Testis (tissue), 3 donors: ENCODE data around the gene MEF2A. TPM values are rescaled to one million over a fixed set of nuclear protein-coding genes. Genes with fewer than 3 reads are reported as not detected.

Experiments used
- DNase-seq: peaks from one replicate; pipeline ENCODE4 v3.0.0-alpha.2; 2019
- H3K27ac ChIP-seq, 2 donors: fragments of 200-600 bp; sonication (generic); one replicate each; pipeline ENCODE4 v1.5.1; 2019
- H3K27me3 ChIP-seq: fragments of 200-600 bp; sonication (generic); one replicate; pipeline ENCODE4 v1.5.1; 2019
- H3K36me3 ChIP-seq: fragments of 200-600 bp; sonication (generic); one replicate; pipeline ENCODE4 v1.5.1; 2017; ENCODE audit warnings: low read depth; ENCODE audit errors: missing control alignments
- H3K4me1 ChIP-seq: fragments of 200-600 bp; sonication (generic); one replicate; pipeline ENCODE4 v1.5.1; 2019
- H3K4me3 ChIP-seq, 2 donors: fragments of 200-600 bp; sonication (generic); one replicate each; pipeline ENCODE4 v1.5.1; 2017 to 2019
- H3K9me3 ChIP-seq: fragments of 200-600 bp; sonication (generic); one replicate; pipeline ENCODE4 v1.5.1; 2017
- POLR2A ChIP-seq: fragments of 450-650 bp; IDR thresholded peaks from one replicate; pipeline ENCODE4 v1.6.1; 2017; ENCODE audit warnings: antibody characterized with exemption, mild to moderate bottlenecking, moderate library complexity
- WGBS, 2 donors: methylation state at CpG; one replicate each; pipeline ENCODE4 v1.1.5; 2018; 5-methylcytosine and 5-hydroxymethylcytosine counted together
- intact Hi-C: fragments of 100-400 bp; cut with DNase I; formaldehyde crosslinking; loops from one replicate; pipeline ENCODE4 v1.15.1; 2023; ENCODE audit warnings: low total_unique reads
- polyA plus RNA-seq: library from polyadenylated mRNA; stranded (reverse); fragments of 350-450 nt; fragmentation: Illumina TruSeq; extraction: RNeasy Lipid Tissue Mini Kit (QIAGEN cat#74804); gene quantifications from one replicate; pipeline ENCODE4 v1.2.3, GENCODE V29; 2014; ENCODE audit warnings: low read depth, low replicate concordance; ENCODE audit not compliant: insufficient read depth
- total RNA-seq, 2 donors: library from RNA; depleted of rRNA; stranded (reverse); fragments of >200 nt; gene quantifications; one replicate each; pipeline ENCODE4 v1.2.3, GENCODE V29; 2016
- TF ChIP-seq, protein P1 (sequence below), 3 experiments: fragments of 450-650 bp in 2 of 3; fragments of 200-600 bp in 1 of 3; sonication (generic) in 1 of 3; IDR thresholded peaks; one replicate each; pipeline ENCODE4 v1.5.1; 2016 to 2019; ENCODE audit warnings: antibody characterized with exemption in 3 of 3, mild to moderate bottlenecking in 2 of 3, moderate library complexity in 1 of 3

The MEF2A gene
- total and polyA plus RNA-seq, 3 donors from 2014 or later, result 33.7 to 68.9 (median 67.9) TPM

DNA sequence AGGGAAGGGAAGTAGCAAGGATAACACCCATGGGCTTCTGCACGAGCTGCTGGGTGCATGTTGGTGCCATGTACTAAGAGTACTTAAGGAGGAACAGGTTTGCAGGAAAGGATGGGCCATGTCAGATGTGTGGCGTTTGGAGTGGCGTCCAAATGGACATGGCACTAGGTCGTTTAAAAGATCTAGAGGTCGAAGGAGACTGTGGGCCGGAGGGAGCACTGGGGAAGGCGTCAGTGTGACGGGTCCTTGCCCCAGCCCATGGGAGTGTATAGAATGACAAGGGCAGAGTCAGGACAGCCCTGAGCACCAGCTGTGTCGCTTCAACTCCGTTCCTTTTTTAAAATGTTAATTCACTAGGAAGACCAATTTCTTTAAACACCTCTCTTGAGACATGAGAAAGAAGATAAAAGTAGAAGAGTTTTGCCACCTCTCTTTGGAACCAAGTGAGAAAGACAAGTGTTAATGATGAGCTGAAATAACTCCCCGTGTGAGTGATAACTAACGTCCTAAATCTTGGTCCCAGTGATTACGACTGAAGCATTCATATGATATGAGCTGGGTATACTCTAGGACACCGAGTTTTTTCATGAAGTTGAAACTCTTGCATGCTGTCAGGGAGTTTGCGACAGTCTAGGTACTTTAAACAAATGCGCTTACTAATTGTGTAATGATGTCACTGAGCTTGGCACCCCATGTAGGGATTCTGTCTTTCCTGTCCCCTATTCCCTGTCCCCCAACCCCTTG is 143.6 kb downstream of the MEF2A start:
- Histone ChIP-seq H3K27ac (peak overlapping the region in 1 of 2 donors; percentile 46), H3K27me3 (no peaks in the 10 kb centered on the region), H3K4me3 (no peak overlapping the region), H3K36me3 (no peaks in the 10 kb centered on the region), H3K9me3 (no peaks in the 10 kb centered on the region), H3K4me1 (peaks cover 8% of the 10 kb centered on the region)
- no peak for DNase-seq
- TF ChIP-seq, protein P1, sequence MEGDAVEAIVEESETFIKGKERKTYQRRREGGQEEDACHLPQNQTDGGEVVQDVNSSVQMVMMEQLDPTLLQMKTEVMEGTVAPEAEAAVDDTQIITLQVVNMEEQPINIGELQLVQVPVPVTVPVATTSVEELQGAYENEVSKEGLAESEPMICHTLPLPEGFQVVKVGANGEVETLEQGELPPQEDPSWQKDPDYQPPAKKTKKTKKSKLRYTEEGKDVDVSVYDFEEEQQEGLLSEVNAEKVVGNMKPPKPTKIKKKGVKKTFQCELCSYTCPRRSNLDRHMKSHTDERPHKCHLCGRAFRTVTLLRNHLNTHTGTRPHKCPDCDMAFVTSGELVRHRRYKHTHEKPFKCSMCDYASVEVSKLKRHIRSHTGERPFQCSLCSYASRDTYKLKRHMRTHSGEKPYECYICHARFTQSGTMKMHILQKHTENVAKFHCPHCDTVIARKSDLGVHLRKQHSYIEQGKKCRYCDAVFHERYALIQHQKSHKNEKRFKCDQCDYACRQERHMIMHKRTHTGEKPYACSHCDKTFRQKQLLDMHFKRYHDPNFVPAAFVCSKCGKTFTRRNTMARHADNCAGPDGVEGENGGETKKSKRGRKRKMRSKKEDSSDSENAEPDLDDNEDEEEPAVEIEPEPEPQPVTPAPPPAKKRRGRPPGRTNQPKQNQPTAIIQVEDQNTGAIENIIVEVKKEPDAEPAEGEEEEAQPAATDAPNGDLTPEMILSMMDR (IDR thresholded peaks at IDR 0.05), result no peak
- TF ChIP-seq POLR2A, result no peak
- intact Hi-C loops, result no loop called here
- 84 to 88% methylated on average over 16 of the region's 16 CpGs for WGBS, 2 donors

GRCh38 chr15:99711625-99712024 is 145.8 kb downstream of the MEF2A start:
- Histone ChIP-seq H3K4me1 (peaks cover 13% of the 10 kb centered on the region), H3K4me3 (no peak overlapping the region), H3K27me3 (no peaks in the 10 kb centered on the region), H3K27ac (peak overlapping the region in 1 of 2 donors; percentile 55), H3K9me3 (no peaks in the 10 kb centered on the region), H3K36me3 (no peaks in the 10 kb centered on the region)
- intact Hi-C loops, result no loop called here
- TF ChIP-seq, protein P1 (IDR thresholded peaks at IDR 0.05), result no peak
- TF ChIP-seq POLR2A, result no peak
- 72 to 80% methylated on average over 5 of the region's 5 CpGs for WGBS, 2 donors
- no peak for DNase-seq

DNA sequence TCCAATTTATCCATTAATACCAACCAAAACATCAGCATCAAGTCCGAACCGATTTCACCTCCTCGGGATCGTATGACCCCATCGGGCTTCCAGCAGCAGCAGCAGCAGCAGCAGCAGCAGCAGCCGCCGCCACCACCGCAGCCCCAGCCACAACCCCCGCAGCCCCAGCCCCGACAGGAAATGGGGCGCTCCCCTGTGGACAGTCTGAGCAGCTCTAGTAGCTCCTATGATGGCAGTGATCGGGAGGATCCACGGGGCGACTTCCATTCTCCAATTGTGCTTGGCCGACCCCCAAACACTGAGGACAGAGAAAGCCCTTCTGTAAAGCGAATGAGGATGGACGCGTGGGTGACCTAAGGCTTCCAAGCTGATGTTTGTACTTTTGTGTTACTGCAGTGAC is 146.6 kb downstream of the MEF2A start:
- DNase-seq, result no peak
- no peaks in the 10 kb centered on the region for H3K36me3 ChIP-seq
- H3K4me3 ChIP-seq, result no peak overlapping the region
- no peak overlapping the region for H3K27ac ChIP-seq
- intact Hi-C loops, result no loop called here
- WGBS, 2 donors, result 73 to 74% methylated on average over 18 of the region's 18 CpGs
- peaks cover 15% of the 10 kb centered on the region for H3K4me1 ChIP-seq
- no peaks in the 10 kb centered on the region for H3K27me3 ChIP-seq
- TF ChIP-seq, protein P1 (IDR thresholded peaks at IDR 0.05), result no peak
- no peak for TF ChIP-seq POLR2A
- H3K9me3 ChIP-seq, result no peaks in the 10 kb centered on the region

- TF ChIP-seq, protein P1 (IDR thresholded peaks at IDR 0.05), result no peak
- no peak for TF ChIP-seq POLR2A
- intact Hi-C loops, result no loop called here
- Histone ChIP-seq H3K9me3 (no peaks in the 10 kb centered on the region), H3K4me1 (peaks cover 7% of the 10 kb centered on the region), H3K27me3 (no peaks in the 10 kb centered on the region), H3K4me3 (no peak overlapping the region), H3K27ac (peak overlapping the region in 1 of 2 donors; percentile 29), H3K36me3 (no peaks in the 10 kb centered on the region)
- no peak for DNase-seq
- WGBS, 2 donors, result 51 to 59% methylated on average over 10 of the region's 10 CpGs
These were observed 150.8 kb downstream of the MEF2A start for GRCh38 chr15:99716540-99717095.
